Left lung (tissue), 14 donors: ENCODE results near the gene MYO18B. TPM values are rescaled to one million over a fixed set of nuclear protein-coding genes. Genes with fewer than 3 reads are reported as not detected.

Source experiments
- ATAC-seq: fragments of 200-7000 bp; cut with Tn5 transposase; one replicate; pipeline ENCODE4 v1.9.1; 2020; ENCODE audit warnings: moderate library complexity
- DNase-seq, 4 donors: peaks; one replicate each; pipeline ENCODE4 v3.0.0-alpha.2; 2013 to 2020
- H3K27ac ChIP-seq, 2 donors: fragments of 200-600 bp; sonication (generic) in 1 of 2; one replicate each; pipeline versions ENCODE4 v1.5.0 to v1.8.0; 2020 to 2021
- H3K27me3 ChIP-seq, 2 donors: fragments of 200-600 bp; sonication (generic) in 1 of 2; one replicate each; pipeline versions ENCODE4 v1.5.0 to v1.8.0; 2020 to 2021
- H3K36me3 ChIP-seq, 2 donors: fragments of 200-600 bp; sonication (generic) in 1 of 2; one replicate each; pipeline versions ENCODE4 v1.5.0 to v1.8.0; 2020 to 2021
- H3K4me1 ChIP-seq, 2 donors: fragments of 200-600 bp; one replicate each; pipeline ENCODE4 v1.8.0; 2021
- H3K4me3 ChIP-seq, 2 donors: fragments of 200-600 bp; sonication (generic) in 1 of 2; one replicate each; pipeline versions ENCODE4 v1.5.0 to v1.8.0; 2020 to 2021; ENCODE audit warnings: mild to moderate bottlenecking in 1 of 2
- H3K9me3 ChIP-seq, 2 donors: fragments of 200-600 bp; sonication (generic) in 1 of 2; one replicate each; pipeline versions ENCODE4 v1.5.0 to v1.8.0; 2020 to 2021
- CTCF ChIP-seq, 2 donors: fragments of 200-600 bp; sonication (generic) in 1 of 2; IDR thresholded peaks; one replicate each; pipeline versions ENCODE4 v1.5.0 to v1.8.0; 2021; ENCODE audit warnings: antibody characterized with exemption in 2 of 2
- intact Hi-C, 2 donors: fragments of 100-400 bp; cut with DNase I; formaldehyde crosslinking; loops; one replicate each; pipeline versions ENCODE4 v1.11.2 to v1.14.2; 2022
- long read RNA-seq, 12 donors: library from polyadenylated mRNA in 2 of 12; unstranded in 2 of 12; transcript quantifications; one replicate each; pipeline ENCODE4 v2.0.0 and lab custom pipeline, GENCODE V29; 2019 to 2026
- polyA plus RNA-seq, 6 donors: library from polyadenylated mRNA; unstranded; fragments of 120-200 nt; gene quantifications; one replicate each; pipeline ENCODE4 v1.2.1, GENCODE V29; 2013; ENCODE audit not compliant: insufficient read length in 6 of 6
- total RNA-seq, 2 donors: library from RNA; stranded (reverse); fragmentation: NEBNext Ultra II Directional; extraction: Animal tissue kit (Norgen Biotek cat#: 25700); gene quantifications; one replicate each; pipeline ENCODE4 v1.2.1, GENCODE V29; 2021
- donor health status: DM: no; HTN: yes; CAD: no.
- donor health status: DM: no; HTN: no; CAD: no.

MYO18B gene
- total RNA-seq, result under 1 TPM; 0.06 to 0.26 TPM
- under 1 TPM; 0.08 to 0.37 (median 0.15) TPM for polyA plus RNA-seq
- long read RNA-seq, donor 1, result 0 reads
- long read RNA-seq, donor 2, result 0 reads
- long read RNA-seq, donor 3, result 0 reads
- long read RNA-seq, donor 4, result 0 reads
- long read RNA-seq, donor 5, result 0 reads
- long read RNA-seq, donor 6, result 0 reads
- long read RNA-seq, donor 7, result 0 reads
- long read RNA-seq, donor 8, result 0 reads
- long read RNA-seq, donor 9, result 0 reads
- long read RNA-seq, donor 10, result 0 reads
- long read RNA-seq, donor 11, result 0 reads
- long read RNA-seq, donor 12, result 0 reads

- Histone ChIP-seq H3K36me3 (no peaks in the 10 kb centered on the region), H3K4me3 (no peak within 1 kb of the TSS), H3K4me1 (no peaks in the 10 kb centered on the region), H3K27ac (no peak within 1 kb of the TSS), H3K27me3 (peaks cover 0 to 27% of the 10 kb centered on the region in 2 donors), H3K9me3 (no peaks in the 10 kb centered on the region)
- no peak for TF ChIP-seq CTCF (IDR thresholded peaks at IDR 0.05)
- intact Hi-C loops, result no loop called here
- DNase-seq (no peak), ATAC-seq (no peak)
These were observed at the start of gene MYO18B for GRCh38 chr22:25741692-25742626. TSS of gene MYO18B (plus strand) at chr22:25742188. CDS start at chr22:25761093, 18,905 bp downstream.

GRCh38 chr22:25692397-25693267 lies 49.4 kb upstream of the MYO18B start:
- ATAC-seq (no peak), DNase-seq (no peak)
- Histone ChIP-seq H3K27ac (no peak overlapping the region), H3K27me3 (no peaks in the 10 kb centered on the region), H3K4me1 (peaks cover 0 to 3% of the 10 kb centered on the region in 2 donors), H3K36me3 (peaks cover 0 to 67% of the 10 kb centered on the region in 2 donors), H3K4me3 (no peak overlapping the region), H3K9me3 (no peaks in the 10 kb centered on the region)
- no peak for TF ChIP-seq CTCF (IDR thresholded peaks at IDR 0.05)
- intact Hi-C loops, result no loop called here

- Histone ChIP-seq H3K27ac (no peak overlapping the region), H3K4me3 (no peak overlapping the region), H3K27me3 (no peaks in the 10 kb centered on the region), H3K4me1 (peaks cover 0 to 3% of the 10 kb centered on the region in 2 donors), H3K9me3 (no peaks in the 10 kb centered on the region), H3K36me3 (peaks cover 0 to 63% of the 10 kb centered on the region in 2 donors)
- DNase-seq, result no peak
- ATAC-seq, result no peak
- intact Hi-C loops, result no loop called here
- TF ChIP-seq CTCF (IDR thresholded peaks at IDR 0.05), result no peak
These were observed 48.8 kb upstream of the MYO18B start for GRCh38 chr22:25693268-25693565.

GRCh38 chr22:25694196-25694907 lies 47.6 kb upstream of the MYO18B start:
- ATAC-seq, result no peak
- no peaks in the 10 kb centered on the region for H3K27me3 ChIP-seq
- H3K4me3 ChIP-seq, result no peak overlapping the region
- H3K36me3 ChIP-seq, result peaks cover 0 to 69% of the 10 kb centered on the region in 2 donors
- H3K27ac ChIP-seq, result no peak overlapping the region
- intact Hi-C loops, result no loop called here
- no peaks in the 10 kb centered on the region for H3K9me3 ChIP-seq
- no peak for DNase-seq
- TF ChIP-seq CTCF (IDR thresholded peaks at IDR 0.05), result no peak
- peaks cover 0 to 3% of the 10 kb centered on the region in 2 donors for H3K4me1 ChIP-seq
